ENCODE data around the gene CCL8.
"Not testable (repeated sequence)": the region's sequence is repeated elsewhere in the genome, so short reads cannot be mapped to it uniquely, and the experiment has no call there.

Gene CCL8

GRCh38 chr17:34313164-34313563, 6.1 kb upstream of the CCL8 start:
- no peak for DNase-seq

GRCh38 chr17:34314279-34314678, 5.0 kb upstream of the CCL8 start:
- peak in 1 of 58 donors; percentile 4 for DNase-seq

GRCh38 chr17:34318474-34318873, 761 bp upstream of the CCL8 start:
- DNase-seq: no peak

GRCh38 chr17:34321964-34322363, 2.7 kb downstream of the CCL8 start:
- DNase-seq: no peak

GRCh38 chr17:34327580-34327979, 8.3 kb downstream of the CCL8 start:
- not testable (repeated sequence) for DNase-seq

- DNase-seq: no peak
These were observed 18.5 kb downstream of the CCL8 start for GRCh38 chr17:34337701-34338100.

- DNase-seq: no peak
These were observed 20.0 kb downstream of the CCL8 start for GRCh38 chr17:34339138-34339770.

- DNase-seq: no peak
These were observed 22.7 kb downstream of the CCL8 start for GRCh38 chr17:34341916-34342315.

- DNase-seq: no peak
These were observed 27.8 kb downstream of the CCL8 start for GRCh38 chr17:34347063-34347462.

GRCh38 chr17:34349751-34350150, 30.5 kb downstream of the CCL8 start:
- peak in 6 of 58 donors; percentile 9 to 42 (median 26) for DNase-seq

- DNase-seq: no peak
These were observed 31.9 kb downstream of the CCL8 start for GRCh38 chr17:34351096-34351495.

- DNase-seq: no peak
These were observed 33.0 kb downstream of the CCL8 start for GRCh38 chr17:34352191-34352590.

- DNase-seq: no peak
These were observed 35.4 kb downstream of the CCL8 start for GRCh38 chr17:34354637-34355036.

- DNase-seq: no peak
These were observed 37.0 kb downstream of the CCL8 start, which contains the start of gene CCL13 for GRCh38 chr17:34356194-34356593. TSS of gene CCL13 (plus strand) at chr17:34356480. CDS start at chr17:34356527, 47 bp downstream.

- no peak for DNase-seq
These were observed 38.2 kb downstream of the CCL8 start for GRCh38 chr17:34357398-34357797.

GRCh38 chr17:34358631-34359030, 39.4 kb downstream of the CCL8 start:
- DNase-seq: no peak

GRCh38 chr17:34360601-34361270, 41.5 kb downstream of the CCL8 start:
- DNase-seq: no peak

- DNase-seq: peak in 53 of 58 donors; percentile 14 to 88 (median 57)
These were observed 42.3 kb downstream of the CCL8 start for GRCh38 chr17:34361478-34362061.

GRCh38 chr17:34363183-34363661, 44.0 kb downstream of the CCL8 start, which contains the start of gene CCL1:
TSS of gene CCL1 (minus strand) at chr17:34363233. CDS start at chr17:34363161, 72 bp downstream.
- no peak for DNase-seq

GRCh38 chr17:34364751-34365150, 45.5 kb downstream of the CCL8 start:
- DNase-seq: no peak

GRCh38 chr17:34365340-34365739, 46.1 kb downstream of the CCL8 start:
- no peak for DNase-seq

GRCh38 chr17:34366010-34366409, 46.8 kb downstream of the CCL8 start:
- DNase-seq: no peak

Measured in anterior cingulate cortex (tissue), 58 donors.